HG03025 (cell line): ENCODE measurements around the gene ZNF610.

Source experiments
- ATAC-seq: cut with Tn5 transposase; IDR thresholded peaks from one replicate; pipeline ENCODE4 v1.9.1; 2021; ENCODE audit warnings: mild to moderate bottlenecking, moderate library complexity; ENCODE audit not compliant: unreplicated experiment, low FRiP score

The ZNF610 gene

DNA sequence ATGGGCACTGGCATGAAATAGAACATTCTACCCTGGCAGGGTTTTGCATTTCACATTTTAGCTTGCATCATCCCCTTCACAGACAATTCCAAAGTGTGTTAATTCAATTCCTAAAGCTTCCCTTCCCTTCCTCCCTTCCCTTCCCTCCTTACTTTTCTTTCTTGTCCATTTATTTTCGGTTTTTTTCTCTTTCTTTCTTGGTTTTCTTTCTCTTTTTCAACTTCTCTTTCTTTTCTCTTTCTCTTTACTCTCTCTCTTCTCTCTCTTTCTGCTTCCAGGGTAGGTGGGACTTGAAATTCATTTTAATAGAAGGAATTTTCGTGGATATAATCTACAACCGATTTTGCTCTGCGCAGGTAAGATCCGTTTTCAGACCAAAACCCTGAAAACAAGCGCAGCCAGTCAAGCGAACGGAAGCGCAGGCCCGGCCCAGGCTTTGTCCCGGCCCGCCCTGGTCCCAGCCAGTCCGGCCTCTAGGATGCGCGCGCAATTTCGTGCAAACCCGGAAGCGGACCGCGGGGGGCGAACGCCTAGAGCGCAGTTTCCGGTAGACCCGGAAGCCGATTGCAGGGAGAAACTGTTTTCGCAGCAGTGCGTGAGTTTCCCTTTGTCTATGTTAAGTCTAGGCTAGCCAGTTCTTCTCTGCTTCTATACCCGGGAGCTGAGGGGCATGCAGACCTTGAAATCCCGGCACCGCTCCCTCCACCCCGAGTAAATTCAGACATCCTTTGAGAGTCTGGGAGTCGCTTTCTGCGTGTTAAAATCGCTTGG lies 61.5 kb downstream of the ZNF610 start, which contains the start of gene ZNF528:
Gene ZNF528 (plus strand): TSS at position 540 of the 771 bp plus-strand sequence. CDS start 4,165 bp downstream, outside the sequence.
- peak; percentile 57 for ATAC-seq

DNA sequence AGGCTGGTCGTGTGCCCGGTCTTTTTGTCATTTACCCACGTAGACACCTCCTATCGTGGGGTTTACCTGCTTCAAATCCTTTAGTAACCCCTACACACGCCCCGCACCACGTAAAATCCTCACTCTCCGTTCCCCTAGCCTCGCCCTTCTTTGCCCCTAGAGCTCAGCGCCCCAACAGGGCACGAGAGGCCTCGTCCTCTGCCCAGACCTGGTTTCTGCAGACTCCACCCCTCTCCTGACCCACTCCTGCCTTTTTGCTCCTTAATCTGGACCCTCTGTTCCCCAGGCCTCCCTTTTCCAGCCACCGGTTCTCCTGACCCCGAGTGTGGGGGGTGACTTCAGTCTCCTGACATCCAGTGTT lies 62.0 kb downstream of the ZNF610 start:
- no peak for ATAC-seq

DNA sequence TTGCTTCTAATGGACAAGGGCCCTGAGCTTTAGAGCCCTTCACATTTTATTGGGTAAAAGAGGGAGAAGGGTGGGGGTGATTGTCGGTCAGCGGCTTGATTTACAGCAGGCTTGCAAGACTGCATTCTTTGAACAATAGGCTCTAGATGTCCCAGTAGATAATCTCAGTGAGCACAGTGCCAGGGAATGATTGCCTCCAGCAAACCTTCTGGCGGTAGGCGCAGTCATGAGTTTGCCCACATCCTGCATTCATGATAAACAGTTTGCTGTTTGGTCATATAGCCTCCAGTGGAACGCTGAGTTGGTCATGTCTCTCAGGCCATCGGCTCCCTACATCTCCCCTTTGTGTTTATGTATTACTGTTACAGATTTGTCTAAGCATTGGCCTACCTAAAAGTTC lies 74.2 kb downstream of the ZNF610 start:
- ATAC-seq = no peak

DNA sequence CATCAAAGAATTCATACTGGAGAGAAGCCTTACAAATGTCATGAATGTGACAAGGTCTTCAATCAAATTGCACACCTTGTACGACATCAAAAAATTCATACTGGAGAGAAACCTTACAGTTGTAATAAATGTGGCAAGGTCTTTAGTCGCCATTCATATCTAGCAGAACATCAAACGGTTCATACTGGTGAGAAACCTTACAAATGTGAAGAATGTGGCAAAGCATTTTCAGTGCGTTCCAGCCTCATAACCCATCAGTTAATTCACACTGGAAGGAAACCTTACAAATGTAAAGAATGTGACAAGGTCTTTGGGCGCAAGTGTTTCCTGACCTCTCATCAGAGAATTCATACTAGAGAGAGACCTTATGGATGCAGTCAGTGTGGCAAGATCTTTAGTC lies 79.7 kb downstream of the ZNF610 start:
- ATAC-seq = no peak
